ENCODE data around the gene KMT2A. TPM values are rescaled to one million over a fixed set of nuclear protein-coding genes. Genes with fewer than 3 reads are reported as not detected.
A peak's percentile ranks its signal among the peaks of the same experiment; 100 is the strongest.
"Not testable (repeated sequence)": the region's sequence is repeated elsewhere in the genome, so short reads cannot be mapped to it uniquely, and the experiment has no call there.

Gene KMT2A
- total RNA-seq, 1 donor from 2014 or later: 110 TPM

GRCh38 chr11:118532852-118533768 lies 96.8 kb downstream of the KMT2A start:
- no peak for DNase-seq (ENCODE audit: low read depth)

- no peak for DNase-seq (ENCODE audit: low read depth)
Observed at GRCh38 chr11:118533769-118534729, 97.8 kb downstream of the KMT2A start.

- no peak for DNase-seq (ENCODE audit: low read depth)
Observed at GRCh38 chr11:118535261-118535660, 99.0 kb downstream of the KMT2A start.

- no peak for DNase-seq (ENCODE audit: low read depth)
Observed at GRCh38 chr11:118536726-118537125, 100.4 kb downstream of the KMT2A start.

GRCh38 chr11:118537409-118537980 lies 101.2 kb downstream of the KMT2A start:
- no peak for DNase-seq (ENCODE audit: low read depth)

- DNase-seq (ENCODE audit: low read depth): no peak
Observed at GRCh38 chr11:118544010-118544646, 107.8 kb downstream of the KMT2A start.

- no peak for DNase-seq (ENCODE audit: low read depth)
Observed at GRCh38 chr11:118544647-118545010, 108.3 kb downstream of the KMT2A start.

- no peak for DNase-seq (ENCODE audit: low read depth)
Observed at GRCh38 chr11:118545533-118545932, 109.2 kb downstream of the KMT2A start.

GRCh38 chr11:118547132-118547531 lies 110.8 kb downstream of the KMT2A start:
- DNase-seq (ENCODE audit: low read depth): no peak

GRCh38 chr11:118552341-118552740 lies 116.0 kb downstream of the KMT2A start:
- DNase-seq (ENCODE audit: low read depth): no peak

- no peak for DNase-seq (ENCODE audit: low read depth)
Observed at GRCh38 chr11:118560806-118561205, 124.5 kb downstream of the KMT2A start.

- DNase-seq (ENCODE audit: low read depth): no peak
Observed at GRCh38 chr11:118565051-118565450, 128.8 kb downstream of the KMT2A start.

GRCh38 chr11:118569670-118570069 lies 133.4 kb downstream of the KMT2A start:
- no peak for DNase-seq (ENCODE audit: low read depth)

- no peak for DNase-seq (ENCODE audit: low read depth)
Observed at GRCh38 chr11:118570787-118571186, 134.5 kb downstream of the KMT2A start.

- not testable (repeated sequence) for DNase-seq (ENCODE audit: low read depth)
Observed at GRCh38 chr11:118571701-118572060, 135.4 kb downstream of the KMT2A start.

- peak; percentile 38 for DNase-seq (ENCODE audit: low read depth)
Observed at GRCh38 chr11:118572061-118572980, 136.0 kb downstream of the KMT2A start, which contains the start of gene ARCN1. ARCN1 (plus strand) TSS chr11:118572409; CDS start chr11:118572548, 139 bp downstream.

- DNase-seq (ENCODE audit: low read depth): peak; percentile 33
Observed at GRCh38 chr11:118572981-118573550, 136.8 kb downstream of the KMT2A start.

GRCh38 chr11:118574636-118575035 lies 138.3 kb downstream of the KMT2A start:
- DNase-seq (ENCODE audit: low read depth): no peak

Measured in renal cortical epithelial cell (primary cell).